HepG2 (cell line): ENCODE data around the gene DCUN1D3. TPM values are rescaled to one million over a fixed set of nuclear protein-coding genes. Genes with fewer than 3 reads are reported as not detected.

Experiments
- ATAC-seq: fragments of 200-7000 bp; cut with Tn5 transposase; 3 replicates; pipeline ENCODE4 v1.9.1; 2020; ENCODE audit warnings: mild to moderate bottlenecking, moderate library complexity
- BruUV-seq: library from RNA; stranded (reverse); fragments of 400-500 nt; replicated peaks from 2 replicates; lab custom pipeline; 2021; lab: Mats Ljungman, UMichigan
- CTCF ChIA-PET: fragments of 300-600 bp; formaldehyde crosslinking; extraction: SDS; loops from one replicate; lab custom pipeline; 2021; ENCODE audit warnings: low total read pairs, inconsistent platforms, low intra/inter-chr PET ratio; lab: Yijun Ruan, JAX
- POLR2A ChIA-PET: fragments of 350-600 bp; sonication (Branson Sonifier 250); formaldehyde crosslinking; loops from one replicate; lab custom pipeline; 2020; ENCODE audit warnings: antibody characterized with exemption, inconsistent platforms; lab: Yijun Ruan, JAX
- DNase-seq: peaks from one replicate; pipeline ENCODE4 v3.0.0-alpha.2; 2015; ENCODE audit warnings: low spot score
- FAIRE-seq: peaks from 3 replicates; lab custom pipeline; 2011; peaks lifted over from hg19 to GRCh38; lab: Jason Lieb, UNC
- H2AFZ ChIP-seq: one replicate; pipeline ENCODE4 v1.6.1; 2011; ENCODE audit warnings: low read length, inconsistent platforms
- H3K27ac ChIP-seq: fragments of 300-600 bp; 3 replicates; pipeline ENCODE4 v1.8.0; 2011; ENCODE audit warnings: mixed run types, mild to moderate bottlenecking, mixed read lengths, low read length, inconsistent platforms; ENCODE audit not compliant: insufficient read depth; ENCODE audit errors: extremely low read length
- H3K27me3 ChIP-seq, 2 experiments: fragments of 200-600 bp in 1 of 2; 2 replicates in 1 of 2; 3 replicates in 1 of 2; pipeline versions ENCODE4 v1.6.0 to v1.8.0; 2011; ENCODE audit warnings: low read length in 2 of 2, mild to moderate bottlenecking in 2 of 2, moderate library complexity in 2 of 2, inconsistent platforms in 1 of 2; ENCODE audit not compliant: insufficient read depth in 2 of 2, control insufficient read depth in 1 of 2
- H3K36me3 ChIP-seq, 2 experiments: fragments of 200-600 bp in 1 of 2; replicated peaks in 1 of 2; 2 replicates in 1 of 2; 3 replicates in 1 of 2; pipeline versions ENCODE4 v1.5.1 to v1.8.0; 2011; ENCODE audit warnings: low read length in 2 of 2, inconsistent platforms in 1 of 2; ENCODE audit not compliant: insufficient read depth in 2 of 2, control insufficient read depth in 1 of 2
- H3K4me1 ChIP-seq: 2 replicates; pipeline ENCODE4 v1.5.1; 2012; ENCODE audit warnings: low read length, inconsistent platforms; ENCODE audit not compliant: insufficient read depth
- H3K4me2 ChIP-seq: 2 replicates; pipeline ENCODE4 v1.6.0; 2011; ENCODE audit warnings: low read depth, low read length, inconsistent platforms
- H3K4me3 ChIP-seq, 3 experiments: fragments of 200-600 bp in 1 of 3; sonication (generic), shearing (Covaris generic) in 1 of 3; replicated peaks in 1 of 3; 2 replicates each; pipeline ENCODE4 v1.5.1; 2011 to 2016; ENCODE audit warnings: low read length in 3 of 3, inconsistent platforms in 2 of 3, low read depth in 2 of 3, mild to moderate bottlenecking in 2 of 3, control low read depth in 1 of 3, mixed read lengths in 1 of 3; ENCODE audit not compliant: insufficient read depth in 1 of 3
- H3K79me2 ChIP-seq: one replicate; pipeline ENCODE4 v1.6.1; 2011; ENCODE audit warnings: low read length, inconsistent platforms; ENCODE audit not compliant: insufficient read depth
- H3K9ac ChIP-seq: 2 replicates; pipeline ENCODE4 v1.6.0; 2011; ENCODE audit warnings: mild to moderate bottlenecking, low read depth, low read length, inconsistent platforms; ENCODE audit not compliant: insufficient read depth
- H3K9me3 ChIP-seq: 2 replicates; pipeline ENCODE4 v1.5.1; 2012; ENCODE audit warnings: mild to moderate bottlenecking, low read length
- H4K20me1 ChIP-seq: 2 replicates; pipeline ENCODE4 v1.6.0; 2011; ENCODE audit warnings: inconsistent platforms, mild to moderate bottlenecking, low read length, moderate library complexity; ENCODE audit not compliant: insufficient read depth
- ARNT ChIP-seq: fragments of 450-650 bp; IDR thresholded peaks from 2 replicates; pipeline ENCODE4 v1.6.1; 2017
- FOXK2 ChIP-seq: fragments of 450-650 bp; IDR thresholded peaks from 2 replicates; pipeline ENCODE4 v1.6.1; 2016
- MATR3 ChIP-seq: sonication (generic); formaldehyde crosslinking; IDR thresholded peaks from 2 replicates; pipeline ENCODE4 v1.4.0; 2020; ENCODE audit warnings: missing genetic modification reagents
- MIER3 ChIP-seq: IDR thresholded peaks from 2 replicates; pipeline ENCODE4 v1.6.1; 2016; ENCODE audit warnings: missing compliant biosample characterization, borderline replicate concordance
- MTA1 ChIP-seq: sonication (generic); formaldehyde crosslinking; IDR thresholded peaks from 2 replicates; pipeline ENCODE4 v1.4.0; 2020; ENCODE audit warnings: missing genetic modification reagents, mild to moderate bottlenecking, borderline replicate concordance
- SAP130 ChIP-seq: IDR thresholded peaks from 2 replicates; pipeline ENCODE4 v1.6.1; 2016; ENCODE audit warnings: low read depth
- SNAI1 ChIP-seq: sonication (generic); formaldehyde crosslinking; IDR thresholded peaks from 2 replicates; pipeline ENCODE4 v1.5.0; 2020; ENCODE audit warnings: mild to moderate bottlenecking, missing genetic modification reagents, borderline replicate concordance
- ZFP1 ChIP-seq: IDR thresholded peaks from 2 replicates; pipeline ENCODE4 v1.6.1; 2016
- ZNF180 ChIP-seq: sonication (generic); formaldehyde crosslinking; IDR thresholded peaks from 2 replicates; pipeline ENCODE4 v1.4.0; 2020; ENCODE audit warnings: low read depth, missing genetic modification reagents, borderline replicate concordance
- ZNF552 ChIP-seq: sonication (generic); formaldehyde crosslinking; IDR thresholded peaks from 2 replicates; pipeline ENCODE4 v1.9.0; 2022; ENCODE audit warnings: missing genetic modification reagents, mild to moderate bottlenecking, borderline replicate concordance
- ZNF598 ChIP-seq: sonication (generic); formaldehyde crosslinking; IDR thresholded peaks from 2 replicates; pipeline ENCODE4 v1.5.1; 2020; ENCODE audit warnings: mild to moderate bottlenecking, missing genetic modification reagents, borderline replicate concordance
- ZNF7 ChIP-seq: IDR thresholded peaks from 2 replicates; pipeline ENCODE4 v1.6.1; 2016; ENCODE audit warnings: missing biosample characterization, missing genetic modification reagents
- ZNF879 ChIP-seq: sonication (generic); formaldehyde crosslinking; IDR thresholded peaks from 2 replicates; pipeline ENCODE4 v1.8.1; 2023; ENCODE audit warnings: missing genetic modification reagents
- WGBS: methylation state at CpG from one replicate; pipeline ENCODE4 v1.1.6; 2017; ENCODE audit warnings: low lambda C conversion rate; 5-methylcytosine and 5-hydroxymethylcytosine counted together
- in situ Hi-C: cut with HindIII; loops from 2 replicates; pipeline ENCODE4 v1.10.0; 2017; ENCODE audit warnings: low pct_unique_long_range_greater_than_20kb; ENCODE audit not compliant: extremely low pct_ligation_motif_present
- intact Hi-C: fragments of 100-400 bp; cut with micrococcal nuclease; formaldehyde crosslinking; loops from one replicate; pipeline ENCODE4 v1.10.0; 2022; ENCODE audit not compliant: unreplicated experiment
- polyA plus RNA-seq, 8 experiments: library from polyadenylated mRNA; depleted of rRNA in 3 of 8; stranded (reverse) in 7 of 8; unstranded in 1 of 8; fragments of >200 nt; fragmentation: Illumina TruSeq in 4 of 8; extraction: Trizol in 4 of 8; gene quantifications; 2 replicates each; pipeline versions ENCODE4 v1.2.1 to v1.2.3, GENCODE V29; 2011 to 2016; ENCODE audit warnings: low read depth in 4 of 8, missing spikeins in 1 of 8, mixed read lengths in 1 of 8; ENCODE audit not compliant: insufficient read depth in 1 of 8
- total RNA-seq, 5 experiments: library from RNA; depleted of rRNA; stranded (reverse); fragments of >200 nt; fragmentation: Illumina TruSeq; extraction: Trizol; gene quantifications; 2 replicates each; pipeline ENCODE4 v1.2.3, GENCODE V29; 2016; ENCODE audit warnings: low read depth in 1 of 5
- TF ChIP-seq, protein P1 (sequence below): sonication (generic); formaldehyde crosslinking; IDR thresholded peaks from 2 replicates; pipeline ENCODE4 v1.4.0; 2020; ENCODE audit warnings: low read depth, missing genetic modification reagents
- TF ChIP-seq, protein P2 (sequence below): sonication (generic); formaldehyde crosslinking; IDR thresholded peaks from 2 replicates; pipeline ENCODE4 v1.9.0; 2022; ENCODE audit warnings: low read depth, missing genetic modification reagents
- TF ChIP-seq, protein P3 (sequence below): sonication (generic); formaldehyde crosslinking; IDR thresholded peaks from 2 replicates; pipeline ENCODE4 v1.8.0; 2022; ENCODE audit warnings: missing genetic modification reagents, low read depth, mild to moderate bottlenecking, borderline replicate concordance
- TF ChIP-seq, protein P4 (sequence below): sonication (generic); formaldehyde crosslinking; IDR thresholded peaks from 2 replicates; pipeline ENCODE4 v1.8.0; 2022; ENCODE audit warnings: missing genetic modification reagents, mild to moderate bottlenecking, borderline replicate concordance

Gene DCUN1D3
- total and polyA plus RNA-seq, 2 of the 13 experiments (the other 11 are each of a cell fraction or from before 2014, with no cell fraction given), result 5.0 to 19.3 TPM

DNA sequence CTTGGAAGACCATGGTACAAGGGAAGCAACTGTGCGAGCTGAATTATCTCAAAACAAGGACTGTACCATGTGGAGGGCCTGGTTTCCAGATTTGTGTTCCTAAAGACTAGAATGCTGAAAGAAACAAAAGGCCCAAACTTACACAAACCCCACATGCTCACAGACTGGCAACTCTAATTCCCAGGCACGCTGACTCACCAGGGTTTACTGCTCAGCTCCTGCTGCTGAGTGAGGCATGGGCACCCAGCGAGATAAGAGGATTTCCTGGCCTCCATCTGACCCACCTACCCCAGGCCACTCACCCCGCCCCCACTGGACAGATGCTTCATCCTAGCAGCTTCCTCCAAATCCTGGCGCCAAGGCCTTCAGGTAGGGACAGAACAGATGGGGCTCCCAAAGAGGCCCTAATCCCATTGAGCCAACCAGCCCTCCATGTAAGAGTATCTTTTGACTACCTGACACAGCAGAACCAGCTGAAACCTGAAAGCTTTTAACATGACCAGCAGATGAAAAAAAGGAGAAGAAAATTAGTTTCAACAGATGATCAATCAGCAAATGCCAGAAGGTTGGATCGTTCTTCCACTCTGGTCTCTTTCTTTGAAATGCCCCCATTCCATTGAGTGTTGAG is 33.9 kb downstream of the DCUN1D3 start:
- Histone ChIP-seq H3K9me3 (no peaks in the 10 kb centered on the region), H4K20me1 (peaks cover 13% of the 10 kb centered on the region; the same call in 1 of the 2 replicates), H3K27me3 (no peaks in the 10 kb centered on the region), H3K4me2 (no peak overlapping the region), H3K4me1 (peaks cover 47% of the 10 kb centered on the region), H3K9ac (no peak overlapping the region), H3K27ac (peak overlapping the region; percentile 33), H3K36me3 (peaks cover 16 to 31% of the 10 kb centered on the region in 2 experiments), H2AFZ (no peak overlapping the region), H3K79me2 (peaks cover 73% of the 10 kb centered on the region), H3K4me3 (no peak overlapping the region)
- in situ Hi-C loops, result no loop called here
- ATAC-seq (peak; percentile 15; the same call in 1 of the 3 replicates), DNase-seq (peak; percentile 55), FAIRE-seq (no peak)
- ChIA-PET CTCF (no interaction called here), POLR2A (interaction anchor here (1.0 to 2.3 kb wide), 5 partner anchors 9 to 33 kb away, joined by 3 to 13 read pairs (median 4); partner anchors contain the start of genes DCUN1D3 and LYRM1)
- BruUV-seq, result no TSS peak
- intact Hi-C loops, result loop anchor here (5.0 kb wide), 1 partner anchor 61 kb away; no protein-coding TSS in a partner anchor
- WGBS, result 89% methylated on average over 6 of the region's 6 CpGs
- TF ChIP-seq FOXK2, result no peak
- TF ChIP-seq ZNF180 (CRISPR knock-in tag), result no peak
- no peak for TF ChIP-seq ZNF879 (CRISPR knock-in tag)
- TF ChIP-seq SAP130 (CRISPR knock-in tag), result peak; percentile 34
- no peak for TF ChIP-seq MATR3
- TF ChIP-seq, protein P1, sequence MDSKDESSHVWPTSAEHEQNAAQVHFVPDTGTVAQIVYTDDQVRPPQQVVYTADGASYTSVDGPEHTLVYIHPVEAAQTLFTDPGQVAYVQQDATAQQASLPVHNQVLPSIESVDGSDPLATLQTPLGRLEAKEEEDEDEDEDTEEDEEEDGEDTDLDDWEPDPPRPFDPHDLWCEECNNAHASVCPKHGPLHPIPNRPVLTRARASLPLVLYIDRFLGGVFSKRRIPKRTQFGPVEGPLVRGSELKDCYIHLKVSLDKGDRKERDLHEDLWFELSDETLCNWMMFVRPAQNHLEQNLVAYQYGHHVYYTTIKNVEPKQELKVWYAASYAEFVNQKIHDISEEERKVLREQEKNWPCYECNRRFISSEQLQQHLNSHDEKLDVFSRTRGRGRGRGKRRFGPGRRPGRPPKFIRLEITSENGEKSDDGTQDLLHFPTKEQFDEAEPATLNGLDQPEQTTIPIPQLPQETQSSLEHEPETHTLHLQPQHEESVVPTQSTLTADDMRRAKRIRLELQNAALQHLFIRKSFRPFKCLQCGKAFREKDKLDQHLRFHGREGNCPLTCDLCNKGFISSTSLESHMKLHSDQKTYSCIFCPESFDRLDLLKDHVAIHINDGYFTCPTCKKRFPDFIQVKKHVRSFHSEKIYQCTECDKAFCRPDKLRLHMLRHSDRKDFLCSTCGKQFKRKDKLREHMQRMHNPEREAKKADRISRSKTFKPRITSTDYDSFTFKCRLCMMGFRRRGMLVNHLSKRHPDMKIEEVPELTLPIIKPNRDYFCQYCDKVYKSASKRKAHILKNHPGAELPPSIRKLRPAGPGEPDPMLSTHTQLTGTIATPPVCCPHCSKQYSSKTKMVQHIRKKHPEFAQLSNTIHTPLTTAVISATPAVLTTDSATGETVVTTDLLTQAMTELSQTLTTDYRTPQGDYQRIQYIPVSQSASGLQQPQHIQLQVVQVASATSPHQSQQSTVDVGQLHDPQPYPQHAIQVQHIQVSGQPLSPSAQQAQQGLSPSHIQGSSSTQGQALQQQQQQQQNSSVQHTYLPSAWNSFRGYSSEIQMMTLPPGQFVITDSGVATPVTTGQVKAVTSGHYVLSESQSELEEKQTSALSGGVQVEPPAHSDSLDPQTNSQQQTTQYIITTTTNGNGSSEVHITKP (CRISPR knock-in tag), result peak; percentile 77
- TF ChIP-seq MIER3 (CRISPR knock-in tag), result no peak
- no peak for TF ChIP-seq ZFP1
- 0 out of 2 replicates have a peak, but pooled peaks have one; percentile 10 for TF ChIP-seq ZNF598 (CRISPR knock-in tag)
- TF ChIP-seq ZNF552, result no peak
- no peak for TF ChIP-seq ZNF7
- TF ChIP-seq, protein P2, sequence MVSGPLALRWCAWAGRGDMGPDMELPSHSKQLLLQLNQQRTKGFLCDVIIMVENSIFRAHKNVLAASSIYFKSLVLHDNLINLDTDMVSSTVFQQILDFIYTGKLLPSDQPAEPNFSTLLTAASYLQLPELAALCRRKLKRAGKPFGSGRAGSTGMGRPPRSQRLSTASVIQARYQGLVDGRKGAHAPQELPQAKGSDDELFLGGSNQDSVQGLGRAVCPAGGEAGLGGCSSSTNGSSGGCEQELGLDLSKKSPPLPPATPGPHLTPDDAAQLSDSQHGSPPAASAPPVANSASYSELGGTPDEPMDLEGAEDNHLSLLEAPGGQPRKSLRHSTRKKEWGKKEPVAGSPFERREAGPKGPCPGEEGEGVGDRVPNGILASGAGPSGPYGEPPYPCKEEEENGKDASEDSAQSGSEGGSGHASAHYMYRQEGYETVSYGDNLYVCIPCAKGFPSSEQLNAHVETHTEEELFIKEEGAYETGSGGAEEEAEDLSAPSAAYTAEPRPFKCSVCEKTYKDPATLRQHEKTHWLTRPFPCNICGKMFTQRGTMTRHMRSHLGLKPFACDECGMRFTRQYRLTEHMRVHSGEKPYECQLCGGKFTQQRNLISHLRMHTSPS (CRISPR knock-in tag), result no peak
- no peak for TF ChIP-seq MTA1 (CRISPR knock-in tag)
- TF ChIP-seq, protein P3, sequence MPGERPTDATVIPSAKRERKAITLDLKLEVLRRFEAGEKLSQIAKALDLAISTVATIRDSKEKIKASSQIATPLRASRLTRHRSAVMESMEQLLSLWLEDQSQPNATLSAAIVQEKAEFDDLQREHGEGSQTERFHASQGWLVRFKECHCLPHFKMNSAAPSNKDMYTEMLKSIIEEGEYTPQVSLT, result no peak
- TF ChIP-seq SNAI1 (CRISPR knock-in tag), result no peak
- TF ChIP-seq, protein P4, sequence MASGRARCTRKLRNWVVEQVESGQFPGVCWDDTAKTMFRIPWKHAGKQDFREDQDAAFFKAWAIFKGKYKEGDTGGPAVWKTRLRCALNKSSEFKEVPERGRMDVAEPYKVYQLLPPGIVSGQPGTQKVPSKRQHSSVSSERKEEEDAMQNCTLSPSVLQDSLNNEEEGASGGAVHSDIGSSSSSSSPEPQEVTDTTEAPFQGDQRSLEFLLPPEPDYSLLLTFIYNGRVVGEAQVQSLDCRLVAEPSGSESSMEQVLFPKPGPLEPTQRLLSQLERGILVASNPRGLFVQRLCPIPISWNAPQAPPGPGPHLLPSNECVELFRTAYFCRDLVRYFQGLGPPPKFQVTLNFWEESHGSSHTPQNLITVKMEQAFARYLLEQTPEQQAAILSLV (CRISPR knock-in tag), result no peak
- no peak for TF ChIP-seq ARNT
